GM23338 (cell line): ENCODE results near the gene MAPRE3. TPM values are rescaled to one million over a fixed set of nuclear protein-coding genes. Genes with fewer than 3 reads are reported as not detected.

Experiments used
- ATAC-seq: fragments of 200-7000 bp; cut with Tn5 transposase; 3 replicates; pipeline ENCODE4 v1.9.1; 2020
- DNase-seq: peaks from one replicate; pipeline ENCODE4 v3.0.0-alpha.2; 2015; ENCODE audit warnings: low spot score
- H2AFZ ChIP-seq: fragments of 200-600 bp; sonication (generic); 2 replicates; pipeline ENCODE4 v1.8.0; 2016; ENCODE audit warnings: antibody characterized with exemption, mild to moderate bottlenecking, moderate library complexity
- H3F3A ChIP-seq: fragments of 200-600 bp; sonication (generic); replicated peaks from 2 replicates; pipeline ENCODE4 v1.8.0; 2017; ENCODE audit warnings: antibody characterized with exemption, mixed run types, low read depth
- H3K27ac ChIP-seq: fragments of 200-600 bp; sonication (generic); 2 replicates; pipeline ENCODE4 v1.6.1; 2016; ENCODE audit warnings: low read depth
- H3K27me3 ChIP-seq: fragments of 200-600 bp; sonication (generic); 2 replicates; pipeline ENCODE4 v1.8.0; 2016; ENCODE audit warnings: mild to moderate bottlenecking, mixed run types, moderate library complexity; ENCODE audit not compliant: insufficient read depth
- H3K36me3 ChIP-seq: fragments of 200-600 bp; sonication (generic); 2 replicates; pipeline ENCODE4 v1.8.0; 2016; ENCODE audit warnings: mild to moderate bottlenecking; ENCODE audit not compliant: insufficient read depth
- H3K4me1 ChIP-seq: fragments of 200-600 bp; sonication (generic); 2 replicates; pipeline ENCODE4 v1.8.0; 2016; ENCODE audit warnings: mild to moderate bottlenecking, moderate library complexity; ENCODE audit not compliant: insufficient read depth
- H3K4me2 ChIP-seq: fragments of 200-600 bp; sonication (generic); 2 replicates; pipeline ENCODE4 v1.7.1; 2017; ENCODE audit warnings: mixed run types
- H3K4me3 ChIP-seq: fragments of 200-600 bp; sonication (generic); 2 replicates; pipeline ENCODE4 v1.6.1; 2016; ENCODE audit warnings: mixed run types
- H3K79me2 ChIP-seq: fragments of 200-600 bp; sonication (generic); replicated peaks from 2 replicates; pipeline ENCODE4 v1.8.0; 2017; ENCODE audit warnings: mild to moderate bottlenecking; ENCODE audit not compliant: insufficient read depth
- H3K9me2 ChIP-seq: fragments of 200-600 bp; sonication (generic); 2 replicates; pipeline ENCODE4 v1.8.0; 2017; ENCODE audit not compliant: insufficient read depth
- H4K20me1 ChIP-seq: fragments of 200-600 bp; sonication (generic); replicated peaks from 2 replicates; pipeline ENCODE4 v1.8.0; 2017; ENCODE audit warnings: mild to moderate bottlenecking; ENCODE audit not compliant: insufficient read depth
- H3K27ac Mint-ChIP-seq: 2 replicates; pipeline ENCODE4 v1.8.0; 2020; ENCODE audit warnings: inconsistent platforms, mild to moderate bottlenecking, moderate library complexity, mixed read lengths
- H3K27me3 Mint-ChIP-seq: 3 replicates; pipeline ENCODE4 v1.8.0; 2022; ENCODE audit warnings: low read depth, mild to moderate bottlenecking, moderate library complexity, mixed read lengths, inconsistent platforms; ENCODE audit not compliant: insufficient read depth, poor library complexity
- H3K36me3 Mint-ChIP-seq: 3 replicates; pipeline ENCODE4 v1.8.0; 2021; ENCODE audit warnings: low read depth, mild to moderate bottlenecking, inconsistent platforms, moderate library complexity, mixed read lengths
- H3K4me1 Mint-ChIP-seq: 3 replicates; pipeline ENCODE4 v1.8.0; 2020; ENCODE audit warnings: mild to moderate bottlenecking, inconsistent platforms, mixed read lengths
- H3K4me3 Mint-ChIP-seq: 3 replicates; pipeline ENCODE4 v1.8.0; 2021; ENCODE audit warnings: moderate library complexity, mild to moderate bottlenecking, inconsistent platforms, mixed read lengths
- H3K9me3 Mint-ChIP-seq: 3 replicates; pipeline ENCODE4 v1.8.0; 2020; ENCODE audit warnings: moderate library complexity, mild to moderate bottlenecking, inconsistent platforms, mixed read lengths
- CREB1 ChIP-seq: fragments of 250-450 bp; sonication (Bioruptor Pico); IDR thresholded peaks from 2 replicates; pipeline ENCODE4 v1.5.0; 2020; ENCODE audit warnings: low read depth, mild to moderate bottlenecking, moderate library complexity
- EZH2 ChIP-seq: fragments of 200-600 bp; sonication (generic); IDR thresholded peaks from one replicate; pipeline ENCODE4 v1.8.0; 2017; ENCODE audit warnings: antibody characterized with exemption, mild to moderate bottlenecking, low read depth; ENCODE audit not compliant: unreplicated experiment
- EZH2phosphoT487 ChIP-seq: fragments of 200-600 bp; sonication (generic); IDR thresholded peaks from one replicate; pipeline ENCODE4 v1.8.1; 2018; ENCODE audit warnings: antibody characterized with exemption; ENCODE audit not compliant: unreplicated experiment
- NANOG ChIP-seq: IDR thresholded peaks from 2 replicates; pipeline ENCODE4 v1.6.1; 2016; ENCODE audit warnings: antibody characterized with exemption, borderline replicate concordance
- POLR2AphosphoS5 ChIP-seq: IDR thresholded peaks from 2 replicates; pipeline ENCODE4 v1.6.1; 2016; ENCODE audit warnings: antibody characterized with exemption, low read depth
- ZNF114 ChIP-seq: fragments of 250-450 bp; sonication (Bioruptor Pico); IDR thresholded peaks from 2 replicates; pipeline ENCODE4 v1.5.0; 2020; ENCODE audit warnings: mild to moderate bottlenecking, moderate library complexity
- ZNF331 ChIP-seq: fragments of 250-450 bp; sonication (Bioruptor Pico); IDR thresholded peaks from 2 replicates; pipeline ENCODE4 v1.5.0; 2020; ENCODE audit warnings: low read depth, mild to moderate bottlenecking, moderate library complexity
- polyA plus RNA-seq: library from polyadenylated mRNA; unstranded; fragments of >200 nt; fragmentation: Nextera tagmentation; extraction: Ambion mirVana; gene quantifications from 2 replicates; pipeline ENCODE4 v1.2.1, GENCODE V29; 2016
- total RNA-seq: library from RNA; depleted of rRNA; stranded (reverse); fragments of >200 nt; shearing (Covaris generic); gene quantifications from 2 replicates; pipeline ENCODE4 v1.2.3, GENCODE V29; 2014
- TF ChIP-seq, protein P1 (sequence below): fragments of 250-450 bp; sonication (Bioruptor Pico); IDR thresholded peaks from 2 replicates; pipeline ENCODE4 v1.5.0; 2020; ENCODE audit warnings: mild to moderate bottlenecking, moderate library complexity
- TF ChIP-seq, protein P2 (sequence below): IDR thresholded peaks from one replicate; pipeline ENCODE4 v1.6.1; 2018; ENCODE audit warnings: antibody characterized with exemption; ENCODE audit not compliant: unreplicated experiment

The MAPRE3 gene
- total and polyA plus RNA-seq, 2 experiments from 2014 or later: 3.3 to 4.5 TPM

DNA sequence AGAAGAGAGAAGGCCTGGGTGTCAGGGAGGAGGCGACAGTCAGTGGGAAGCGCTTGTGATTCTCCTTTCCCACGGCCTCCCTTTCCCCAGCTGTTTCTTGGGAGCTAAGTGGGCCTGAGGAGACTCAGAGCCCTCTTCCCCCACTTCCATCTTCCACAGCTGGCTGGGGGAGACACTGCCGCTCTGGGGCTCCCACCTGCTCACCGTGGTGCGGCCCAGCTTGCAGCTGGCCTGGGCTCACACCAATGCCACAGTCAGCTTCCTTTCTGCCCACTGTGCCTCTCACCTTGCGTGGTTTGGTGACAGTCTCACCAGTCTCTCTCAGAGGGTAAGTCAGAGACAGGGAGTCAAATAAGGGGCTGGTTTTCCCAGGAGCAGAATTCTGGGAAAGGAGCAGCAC lies 69.4 kb downstream of the MAPRE3 start:
- Histone ChIP-seq H3K4me3 (no peak overlapping the region), H4K20me1 (no peaks in the 10 kb centered on the region), H2AFZ (no peak overlapping the region), H3K4me2 (no peak overlapping the region), H3F3A (no peaks in the 10 kb centered on the region), H3K27me3 (no peaks in the 10 kb centered on the region), H3K79me2 (no peaks in the 10 kb centered on the region), H3K36me3 (peaks cover 17% of the 10 kb centered on the region; the same call in 1 of the 2 replicates), H3K9me2 (no peaks in the 10 kb centered on the region), H3K27ac (no peak overlapping the region), H3K4me1 (no peaks in the 10 kb centered on the region)
- Mint-ChIP-seq H3K36me3 (peaks cover 55% of the 10 kb centered on the region), H3K4me1 (no peaks in the 10 kb centered on the region), H3K9me3 (no peaks in the 10 kb centered on the region), H3K27ac (no peak overlapping the region), H3K27me3 (peaks cover 4% of the 10 kb centered on the region), H3K4me3 (no peak overlapping the region)
- no peak for ATAC-seq
- TF ChIP-seq POLR2AphosphoS5 (no peak), ZNF114 (CRISPR knock-in tag) (no peak), ZNF331 (CRISPR knock-in tag) (no peak)
- DNase-seq: no peak

DNA sequence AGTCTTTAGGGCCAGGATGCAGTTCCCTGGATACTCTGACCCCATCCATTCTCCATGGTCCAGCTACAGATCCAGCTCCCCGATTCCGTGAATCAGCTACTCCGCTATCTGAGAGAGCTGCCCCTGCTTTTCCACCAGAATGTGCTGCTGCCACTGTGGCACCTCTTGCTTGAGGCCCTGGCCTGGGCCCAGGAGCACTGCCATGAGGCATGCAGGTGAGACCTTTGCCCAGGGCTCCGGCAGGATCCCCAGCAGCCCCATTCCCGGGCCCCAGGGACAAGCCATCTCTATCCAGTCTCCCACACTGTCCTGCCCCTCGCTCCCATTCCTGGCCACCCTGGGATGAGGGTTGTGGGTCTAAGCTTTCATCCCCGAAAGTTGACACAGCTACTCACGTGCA lies 69.8 kb downstream of the MAPRE3 start:
- Histone ChIP-seq H4K20me1 (no peaks in the 10 kb centered on the region), H3K4me2 (no peak overlapping the region), H2AFZ (no peak overlapping the region), H3F3A (no peaks in the 10 kb centered on the region), H3K36me3 (peaks cover 17% of the 10 kb centered on the region; the same call in 1 of the 2 replicates), H3K4me3 (no peak overlapping the region), H3K4me1 (no peaks in the 10 kb centered on the region), H3K27ac (no peak overlapping the region), H3K79me2 (no peaks in the 10 kb centered on the region), H3K27me3 (no peaks in the 10 kb centered on the region), H3K9me2 (no peaks in the 10 kb centered on the region)
- peaks cover 4% of the 10 kb centered on the region for H3K27me3 Mint-ChIP-seq
- ATAC-seq (no peak), DNase-seq (no peak)
- peaks cover 51% of the 10 kb centered on the region for H3K36me3 Mint-ChIP-seq
- H3K4me3 Mint-ChIP-seq: no peak overlapping the region
- TF ChIP-seq POLR2AphosphoS5: no peak
- TF ChIP-seq, protein P1, sequence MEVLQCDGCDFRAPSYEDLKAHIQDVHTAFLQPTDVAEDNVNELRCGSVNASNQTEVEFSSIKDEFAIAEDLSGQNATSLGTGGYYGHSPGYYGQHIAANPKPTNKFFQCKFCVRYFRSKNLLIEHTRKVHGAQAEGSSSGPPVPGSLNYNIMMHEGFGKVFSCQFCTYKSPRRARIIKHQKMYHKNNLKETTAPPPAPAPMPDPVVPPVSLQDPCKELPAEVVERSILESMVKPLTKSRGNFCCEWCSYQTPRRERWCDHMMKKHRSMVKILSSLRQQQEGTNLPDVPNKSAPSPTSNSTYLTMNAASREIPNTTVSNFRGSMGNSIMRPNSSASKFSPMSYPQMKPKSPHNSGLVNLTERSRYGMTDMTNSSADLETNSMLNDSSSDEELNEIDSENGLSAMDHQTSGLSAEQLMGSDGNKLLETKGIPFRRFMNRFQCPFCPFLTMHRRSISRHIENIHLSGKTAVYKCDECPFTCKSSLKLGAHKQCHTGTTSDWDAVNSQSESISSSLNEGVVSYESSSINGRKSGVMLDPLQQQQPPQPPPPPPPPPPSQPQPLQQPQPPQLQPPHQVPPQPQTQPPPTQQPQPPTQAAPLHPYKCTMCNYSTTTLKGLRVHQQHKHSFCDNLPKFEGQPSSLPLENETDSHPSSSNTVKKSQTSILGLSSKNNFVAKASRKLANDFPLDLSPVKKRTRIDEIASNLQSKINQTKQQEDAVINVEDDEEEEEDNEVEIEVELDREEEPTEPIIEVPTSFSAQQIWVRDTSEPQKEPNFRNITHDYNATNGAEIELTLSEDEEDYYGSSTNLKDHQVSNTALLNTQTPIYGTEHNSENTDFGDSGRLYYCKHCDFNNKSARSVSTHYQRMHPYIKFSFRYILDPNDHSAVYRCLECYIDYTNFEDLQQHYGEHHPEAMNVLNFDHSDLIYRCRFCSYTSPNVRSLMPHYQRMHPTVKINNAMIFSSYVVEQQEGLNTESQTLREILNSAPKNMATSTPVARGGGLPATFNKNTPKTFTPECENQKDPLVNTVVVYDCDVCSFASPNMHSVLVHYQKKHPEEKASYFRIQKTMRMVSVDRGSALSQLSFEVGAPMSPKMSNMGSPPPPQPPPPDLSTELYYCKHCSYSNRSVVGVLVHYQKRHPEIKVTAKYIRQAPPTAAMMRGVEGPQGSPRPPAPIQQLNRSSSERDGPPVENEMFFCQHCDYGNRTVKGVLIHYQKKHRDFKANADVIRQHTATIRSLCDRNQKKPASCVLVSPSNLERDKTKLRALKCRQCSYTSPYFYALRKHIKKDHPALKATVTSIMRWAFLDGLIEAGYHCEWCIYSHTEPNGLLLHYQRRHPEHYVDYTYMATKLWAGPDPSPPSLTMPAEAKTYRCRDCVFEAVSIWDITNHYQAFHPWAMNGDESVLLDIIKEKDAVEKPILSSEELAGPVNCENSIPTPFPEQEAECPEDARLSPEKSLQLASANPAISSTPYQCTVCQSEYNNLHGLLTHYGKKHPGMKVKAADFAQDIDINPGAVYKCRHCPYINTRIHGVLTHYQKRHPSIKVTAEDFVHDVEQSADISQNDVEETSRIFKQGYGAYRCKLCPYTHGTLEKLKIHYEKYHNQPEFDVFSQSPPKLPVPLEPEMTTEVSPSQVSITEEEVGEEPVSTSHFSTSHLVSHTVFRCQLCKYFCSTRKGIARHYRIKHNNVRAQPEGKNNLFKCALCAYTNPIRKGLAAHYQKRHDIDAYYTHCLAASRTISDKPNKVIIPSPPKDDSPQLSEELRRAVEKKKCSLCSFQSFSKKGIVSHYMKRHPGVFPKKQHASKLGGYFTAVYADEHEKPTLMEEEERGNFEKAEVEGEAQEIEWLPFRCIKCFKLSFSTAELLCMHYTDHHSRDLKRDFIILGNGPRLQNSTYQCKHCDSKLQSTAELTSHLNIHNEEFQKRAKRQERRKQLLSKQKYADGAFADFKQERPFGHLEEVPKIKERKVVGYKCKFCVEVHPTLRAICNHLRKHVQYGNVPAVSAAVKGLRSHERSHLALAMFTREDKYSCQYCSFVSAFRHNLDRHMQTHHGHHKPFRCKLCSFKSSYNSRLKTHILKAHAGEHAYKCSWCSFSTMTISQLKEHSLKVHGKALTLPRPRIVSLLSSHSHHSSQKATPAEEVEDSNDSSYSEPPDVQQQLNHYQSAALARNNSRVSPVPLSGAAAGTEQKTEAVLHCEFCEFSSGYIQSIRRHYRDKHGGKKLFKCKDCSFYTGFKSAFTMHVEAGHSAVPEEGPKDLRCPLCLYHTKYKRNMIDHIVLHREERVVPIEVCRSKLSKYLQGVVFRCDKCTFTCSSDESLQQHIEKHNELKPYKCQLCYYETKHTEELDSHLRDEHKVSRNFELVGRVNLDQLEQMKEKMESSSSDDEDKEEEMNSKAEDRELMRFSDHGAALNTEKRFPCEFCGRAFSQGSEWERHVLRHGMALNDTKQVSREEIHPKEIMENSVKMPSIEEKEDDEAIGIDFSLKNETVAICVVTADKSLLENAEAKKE (CRISPR knock-in tag): no peak
- TF ChIP-seq EZH2phosphoT487: no peak
- no peak for TF ChIP-seq NANOG
- TF ChIP-seq EZH2: no peak
- no peak for TF ChIP-seq CREB1 (CRISPR knock-in tag)
- no peak for TF ChIP-seq ZNF114 (CRISPR knock-in tag)
- TF ChIP-seq ZNF331 (CRISPR knock-in tag): no peak
- TF ChIP-seq, protein P2, sequence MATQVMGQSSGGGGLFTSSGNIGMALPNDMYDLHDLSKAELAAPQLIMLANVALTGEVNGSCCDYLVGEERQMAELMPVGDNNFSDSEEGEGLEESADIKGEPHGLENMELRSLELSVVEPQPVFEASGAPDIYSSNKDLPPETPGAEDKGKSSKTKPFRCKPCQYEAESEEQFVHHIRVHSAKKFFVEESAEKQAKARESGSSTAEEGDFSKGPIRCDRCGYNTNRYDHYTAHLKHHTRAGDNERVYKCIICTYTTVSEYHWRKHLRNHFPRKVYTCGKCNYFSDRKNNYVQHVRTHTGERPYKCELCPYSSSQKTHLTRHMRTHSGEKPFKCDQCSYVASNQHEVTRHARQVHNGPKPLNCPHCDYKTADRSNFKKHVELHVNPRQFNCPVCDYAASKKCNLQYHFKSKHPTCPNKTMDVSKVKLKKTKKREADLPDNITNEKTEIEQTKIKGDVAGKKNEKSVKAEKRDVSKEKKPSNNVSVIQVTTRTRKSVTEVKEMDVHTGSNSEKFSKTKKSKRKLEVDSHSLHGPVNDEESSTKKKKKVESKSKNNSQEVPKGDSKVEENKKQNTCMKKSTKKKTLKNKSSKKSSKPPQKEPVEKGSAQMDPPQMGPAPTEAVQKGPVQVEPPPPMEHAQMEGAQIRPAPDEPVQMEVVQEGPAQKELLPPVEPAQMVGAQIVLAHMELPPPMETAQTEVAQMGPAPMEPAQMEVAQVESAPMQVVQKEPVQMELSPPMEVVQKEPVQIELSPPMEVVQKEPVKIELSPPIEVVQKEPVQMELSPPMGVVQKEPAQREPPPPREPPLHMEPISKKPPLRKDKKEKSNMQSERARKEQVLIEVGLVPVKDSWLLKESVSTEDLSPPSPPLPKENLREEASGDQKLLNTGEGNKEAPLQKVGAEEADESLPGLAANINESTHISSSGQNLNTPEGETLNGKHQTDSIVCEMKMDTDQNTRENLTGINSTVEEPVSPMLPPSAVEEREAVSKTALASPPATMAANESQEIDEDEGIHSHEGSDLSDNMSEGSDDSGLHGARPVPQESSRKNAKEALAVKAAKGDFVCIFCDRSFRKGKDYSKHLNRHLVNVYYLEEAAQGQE: no peak
- H3K4me1 Mint-ChIP-seq: no peaks in the 10 kb centered on the region
- no peaks in the 10 kb centered on the region for H3K9me3 Mint-ChIP-seq
- H3K27ac Mint-ChIP-seq: no peak overlapping the region
